IMR-90 (cell line): Measurements from ENCODE around the gene UBALD1.

Source experiments
- MAFK ChIP-seq: IDR thresholded peaks from 2 replicates; pipeline ENCODE4 v1.6.1; 2012; ENCODE audit warnings: low read depth, low read length, improper control_type of control experiment
- POLR2A ChIP-seq: IDR thresholded peaks from 2 replicates; pipeline ENCODE4 v1.6.1; 2012; ENCODE audit warnings: mild to moderate bottlenecking, low read depth, low read length
- TF ChIP-seq, protein P1 (sequence below): conservative IDR thresholded peaks from 2 replicates; pipeline ENCODE4 v1.5.1; 2012; ENCODE audit warnings: mild to moderate bottlenecking, low read depth, low read length, improper control_type of control experiment

DNA sequence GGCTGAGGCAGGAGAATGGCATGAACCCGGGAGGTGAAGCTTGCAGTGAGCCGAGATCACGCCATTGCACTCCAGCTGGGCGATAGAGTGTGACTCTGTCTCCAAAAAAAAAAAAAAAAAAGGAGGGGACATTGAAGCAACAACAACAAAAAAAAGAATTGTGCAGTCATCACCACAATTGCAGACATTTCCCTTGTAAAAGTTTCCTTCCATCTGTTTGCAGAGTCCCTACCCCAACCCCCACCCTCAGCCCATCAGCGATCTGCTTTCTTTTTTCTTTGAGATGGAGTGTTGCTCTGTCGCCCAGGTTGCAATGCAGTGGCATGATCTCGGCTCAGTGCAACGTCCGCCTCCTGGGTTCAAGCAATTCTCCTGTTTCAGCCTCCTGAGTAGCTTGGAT lies 13.6 kb upstream of the UBALD1 start:
- TF ChIP-seq POLR2A (no peak), MAFK (no peak)
- TF ChIP-seq, protein P1, sequence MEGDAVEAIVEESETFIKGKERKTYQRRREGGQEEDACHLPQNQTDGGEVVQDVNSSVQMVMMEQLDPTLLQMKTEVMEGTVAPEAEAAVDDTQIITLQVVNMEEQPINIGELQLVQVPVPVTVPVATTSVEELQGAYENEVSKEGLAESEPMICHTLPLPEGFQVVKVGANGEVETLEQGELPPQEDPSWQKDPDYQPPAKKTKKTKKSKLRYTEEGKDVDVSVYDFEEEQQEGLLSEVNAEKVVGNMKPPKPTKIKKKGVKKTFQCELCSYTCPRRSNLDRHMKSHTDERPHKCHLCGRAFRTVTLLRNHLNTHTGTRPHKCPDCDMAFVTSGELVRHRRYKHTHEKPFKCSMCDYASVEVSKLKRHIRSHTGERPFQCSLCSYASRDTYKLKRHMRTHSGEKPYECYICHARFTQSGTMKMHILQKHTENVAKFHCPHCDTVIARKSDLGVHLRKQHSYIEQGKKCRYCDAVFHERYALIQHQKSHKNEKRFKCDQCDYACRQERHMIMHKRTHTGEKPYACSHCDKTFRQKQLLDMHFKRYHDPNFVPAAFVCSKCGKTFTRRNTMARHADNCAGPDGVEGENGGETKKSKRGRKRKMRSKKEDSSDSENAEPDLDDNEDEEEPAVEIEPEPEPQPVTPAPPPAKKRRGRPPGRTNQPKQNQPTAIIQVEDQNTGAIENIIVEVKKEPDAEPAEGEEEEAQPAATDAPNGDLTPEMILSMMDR, result no peak
